ENCODE data around the gene PLCH2. TPM values are rescaled to one million over a fixed set of nuclear protein-coding genes. Genes with fewer than 3 reads are reported as not detected.

PLCH2 gene
- total RNA-seq, 5 donors from 2014 or later (not counting 1 experiment from before 2014, with no cell fraction given): 20.2 to 59.1 (median 27.9) TPM

GRCh38 chr1:2514863-2515762 is 39.0 kb downstream of the PLCH2 start:
- Mint-ChIP-seq H3K4me1 (no peaks in the 10 kb centered on the region), H3K36me3 (peaks cover 19% of the 10 kb centered on the region), H3K27me3 (no peaks in the 10 kb centered on the region), H3K4me3 (no peak overlapping the region), H3K9me3 (no peaks in the 10 kb centered on the region), H3K27ac (no peak overlapping the region)
- DNase-seq (no peak), ATAC-seq (replicated peaks in 1 of 4) (no peak)
- WGBS (ENCODE audit: insufficient coverage): 96% methylated on average over 41 of the region's 45 CpGs
- ChIA-PET POLR2A (no interaction called here), CTCF (no interaction called here)
- Histone ChIP-seq H3K27me3 (replicated peaks in 1 of 2; ENCODE audit: control insufficient read depth in 2 of 2, extremely low read depth in 1 of 2, insufficient read depth in 2 of 2, low read length in 1 of 2) (no peaks in the 10 kb centered on the region), H3K9me3 (no peaks in the 10 kb centered on the region), H3K4me3 (ENCODE audit: control insufficient read depth in 1 of 2, extremely low read depth in 1 of 2, low read length in 1 of 2) (no peak overlapping the region), H3K27ac (ENCODE audit: low read length) (no peak overlapping the region), H3K4me1 (ENCODE audit: control insufficient read depth in 1 of 2, extremely low read depth in 1 of 2, insufficient read depth in 2 of 2, low read length in 2 of 2) (no peaks in the 10 kb centered on the region), H3K36me3 (ENCODE audit: control insufficient read depth in 2 of 2, extremely low read depth in 1 of 2, insufficient read depth in 1 of 2, low read length in 1 of 2) (peaks cover 42 to 95% of the 10 kb centered on the region in 2 donors)

- no peak overlapping the region for H3K27ac ChIP-seq (ENCODE audit: low read length)
- H3K4me3 ChIP-seq (ENCODE audit: control insufficient read depth in 1 of 2, extremely low read depth in 1 of 2, low read length in 1 of 2): no peak overlapping the region
- no peaks in the 10 kb centered on the region for H3K27me3 ChIP-seq (replicated peaks in 1 of 2; ENCODE audit: control insufficient read depth in 2 of 2, extremely low read depth in 1 of 2, insufficient read depth in 2 of 2, low read length in 1 of 2)
- no peaks in the 10 kb centered on the region for H3K4me1 Mint-ChIP-seq
- H3K36me3 Mint-ChIP-seq: peaks cover 22% of the 10 kb centered on the region
- CTCF ChIA-PET: no interaction called here
- no peaks in the 10 kb centered on the region for H3K27me3 Mint-ChIP-seq
- POLR2A ChIA-PET: no interaction called here
- H3K27ac Mint-ChIP-seq: no peak overlapping the region
- H3K4me1 ChIP-seq (ENCODE audit: control insufficient read depth in 1 of 2, extremely low read depth in 1 of 2, insufficient read depth in 2 of 2, low read length in 2 of 2): no peaks in the 10 kb centered on the region
- ATAC-seq (replicated peaks in 1 of 4) (no peak), DNase-seq (no peak)
- H3K9me3 Mint-ChIP-seq: no peaks in the 10 kb centered on the region
- H3K4me3 Mint-ChIP-seq: no peak overlapping the region
- no peaks in the 10 kb centered on the region for H3K9me3 ChIP-seq
- H3K36me3 ChIP-seq (ENCODE audit: control insufficient read depth in 2 of 2, extremely low read depth in 1 of 2, insufficient read depth in 1 of 2, low read length in 1 of 2): peaks cover 44 to 93% of the 10 kb centered on the region in 2 donors
- 94% methylated on average over 10 of the region's 11 CpGs for WGBS (ENCODE audit: insufficient coverage)
Measured at GRCh38 chr1:2515763-2516080, 39.6 kb downstream of the PLCH2 start.

GRCh38 chr1:2516124-2516523 is 40.0 kb downstream of the PLCH2 start:
- WGBS (ENCODE audit: insufficient coverage): 100% methylated on average over 9 of the region's 17 CpGs
- ChIA-PET CTCF (no interaction called here), POLR2A (no interaction called here)
- no peak overlapping the region for H3K27ac Mint-ChIP-seq
- no peaks in the 10 kb centered on the region for H3K27me3 Mint-ChIP-seq
- ATAC-seq (replicated peaks in 1 of 4) (no peak), DNase-seq (no peak)
- Histone ChIP-seq H3K4me3 (ENCODE audit: control insufficient read depth in 1 of 2, extremely low read depth in 1 of 2, low read length in 1 of 2) (no peak overlapping the region), H3K27ac (ENCODE audit: low read length) (no peak overlapping the region), H3K9me3 (no peaks in the 10 kb centered on the region), H3K4me1 (ENCODE audit: control insufficient read depth in 1 of 2, extremely low read depth in 1 of 2, insufficient read depth in 2 of 2, low read length in 2 of 2) (no peaks in the 10 kb centered on the region), H3K36me3 (ENCODE audit: control insufficient read depth in 2 of 2, extremely low read depth in 1 of 2, insufficient read depth in 1 of 2, low read length in 1 of 2) (peaks cover 48 to 93% of the 10 kb centered on the region in 2 donors), H3K27me3 (replicated peaks in 1 of 2; ENCODE audit: control insufficient read depth in 2 of 2, extremely low read depth in 1 of 2, insufficient read depth in 2 of 2, low read length in 1 of 2) (no peaks in the 10 kb centered on the region)
- H3K9me3 Mint-ChIP-seq: no peaks in the 10 kb centered on the region
- H3K4me1 Mint-ChIP-seq: no peaks in the 10 kb centered on the region
- H3K4me3 Mint-ChIP-seq: no peak overlapping the region
- H3K36me3 Mint-ChIP-seq: peaks cover 26% of the 10 kb centered on the region

DNA sequence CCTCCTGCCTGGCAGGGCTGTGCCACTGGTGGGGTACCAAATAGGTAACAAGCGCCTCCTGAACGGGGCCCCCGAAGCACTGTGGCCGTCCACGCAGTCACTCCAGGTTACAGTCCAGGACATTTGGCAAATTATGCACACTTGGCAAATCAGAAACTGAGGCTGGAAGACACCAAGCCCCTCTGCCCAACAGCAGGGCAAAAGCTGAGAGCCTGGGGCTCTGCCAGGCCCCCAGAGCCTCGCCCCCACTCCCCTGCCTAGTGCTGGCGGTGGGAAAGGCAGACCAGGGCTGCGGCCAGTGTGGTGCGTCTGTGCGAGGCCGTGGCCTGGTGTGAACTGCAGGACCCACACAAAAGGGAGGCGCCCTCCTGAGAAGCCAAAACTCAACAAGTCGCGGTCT is 40.9 kb downstream of the PLCH2 start:
- peaks cover 24% of the 10 kb centered on the region for H3K36me3 Mint-ChIP-seq
- no peaks in the 10 kb centered on the region for H3K9me3 Mint-ChIP-seq
- H3K27me3 Mint-ChIP-seq: no peaks in the 10 kb centered on the region
- Histone ChIP-seq H3K36me3 (ENCODE audit: control insufficient read depth in 2 of 2, extremely low read depth in 1 of 2, insufficient read depth in 1 of 2, low read length in 1 of 2) (peaks cover 47 to 92% of the 10 kb centered on the region in 2 donors), H3K27ac (ENCODE audit: low read length) (no peak overlapping the region), H3K9me3 (no peaks in the 10 kb centered on the region), H3K4me1 (ENCODE audit: control insufficient read depth in 1 of 2, extremely low read depth in 1 of 2, insufficient read depth in 2 of 2, low read length in 2 of 2) (no peaks in the 10 kb centered on the region), H3K4me3 (ENCODE audit: control insufficient read depth in 1 of 2, extremely low read depth in 1 of 2, low read length in 1 of 2) (no peak overlapping the region), H3K27me3 (replicated peaks in 1 of 2; ENCODE audit: control insufficient read depth in 2 of 2, extremely low read depth in 1 of 2, insufficient read depth in 2 of 2, low read length in 1 of 2) (no peaks in the 10 kb centered on the region)
- peaks cover 0 to under 1% (median 0%) of the 10 kb centered on the region in 3 donors for H3K4me1 Mint-ChIP-seq
- over 99% methylated on average over 14 of the region's 14 CpGs for WGBS (ENCODE audit: insufficient coverage)
- DNase-seq (no peak), ATAC-seq (replicated peaks in 1 of 4) (no peak)
- ChIA-PET POLR2A (interaction anchor here in 1 of 2 donors (0.5 kb wide), 1 partner anchor 19 kb away, joined by 3 read pairs; no protein-coding TSS in a partner anchor), CTCF (no interaction called here)
- no peak overlapping the region for H3K27ac Mint-ChIP-seq
- no peak overlapping the region for H3K4me3 Mint-ChIP-seq

DNA sequence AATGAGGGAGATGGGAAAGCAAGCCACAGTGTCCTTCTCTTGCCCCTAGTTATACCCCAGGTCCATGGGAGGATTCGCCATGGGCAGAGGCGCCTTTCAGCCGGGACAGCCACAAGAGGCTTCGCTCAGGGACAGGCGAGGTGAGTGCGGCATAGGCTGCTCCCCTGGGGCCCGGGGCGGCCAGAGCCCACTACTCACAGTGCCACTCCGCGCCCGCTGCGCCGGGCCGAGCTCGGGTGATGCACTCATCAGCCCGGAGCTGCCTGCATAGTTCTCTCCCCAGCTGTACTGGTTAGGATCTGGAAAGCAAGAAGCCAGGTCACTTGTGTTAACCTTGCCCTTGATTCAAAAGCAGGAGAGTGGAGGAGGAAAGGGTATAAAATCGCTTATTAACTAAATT is 41.9 kb downstream of the PLCH2 start:
- H3K27ac Mint-ChIP-seq: no peak overlapping the region
- ATAC-seq (replicated peaks in 1 of 4): no peak
- Histone ChIP-seq H3K27ac (ENCODE audit: low read length) (no peak overlapping the region), H3K36me3 (ENCODE audit: control insufficient read depth in 2 of 2, extremely low read depth in 1 of 2, insufficient read depth in 1 of 2, low read length in 1 of 2) (peaks cover 43 to 82% of the 10 kb centered on the region in 2 donors), H3K27me3 (replicated peaks in 1 of 2; ENCODE audit: control insufficient read depth in 2 of 2, extremely low read depth in 1 of 2, insufficient read depth in 2 of 2, low read length in 1 of 2) (no peaks in the 10 kb centered on the region), H3K4me3 (ENCODE audit: control insufficient read depth in 1 of 2, extremely low read depth in 1 of 2, low read length in 1 of 2) (no peak overlapping the region), H3K4me1 (ENCODE audit: control insufficient read depth in 1 of 2, extremely low read depth in 1 of 2, insufficient read depth in 2 of 2, low read length in 2 of 2) (peaks cover 1 to 9% of the 10 kb centered on the region in 2 experiments), H3K9me3 (no peaks in the 10 kb centered on the region)
- CTCF ChIA-PET: no interaction called here
- no peaks in the 10 kb centered on the region for H3K27me3 Mint-ChIP-seq
- DNase-seq: no peak
- H3K4me3 Mint-ChIP-seq: no peak overlapping the region
- POLR2A ChIA-PET: no interaction called here
- 94% methylated on average over 12 of the region's 17 CpGs for WGBS (ENCODE audit: insufficient coverage)
- peaks cover 24% of the 10 kb centered on the region for H3K36me3 Mint-ChIP-seq
- peaks cover 8 to 11% (median 10%) of the 10 kb centered on the region in 3 donors for H3K4me1 Mint-ChIP-seq
- no peaks in the 10 kb centered on the region for H3K9me3 Mint-ChIP-seq

GRCh38 chr1:2518528-2518927 is 42.4 kb downstream of the PLCH2 start:
- Mint-ChIP-seq H3K9me3 (no peaks in the 10 kb centered on the region), H3K27ac (no peak overlapping the region), H3K4me3 (no peak overlapping the region), H3K36me3 (peaks cover 24% of the 10 kb centered on the region), H3K4me1 (peaks cover 13 to 17% (median 15%) of the 10 kb centered on the region in 3 donors), H3K27me3 (no peaks in the 10 kb centered on the region)
- DNase-seq (no peak), ATAC-seq (replicated peaks in 1 of 4) (no peak)
- Histone ChIP-seq H3K27me3 (replicated peaks in 1 of 2; ENCODE audit: control insufficient read depth in 2 of 2, extremely low read depth in 1 of 2, insufficient read depth in 2 of 2, low read length in 1 of 2) (no peaks in the 10 kb centered on the region), H3K27ac (ENCODE audit: low read length) (no peak overlapping the region), H3K4me1 (ENCODE audit: control insufficient read depth in 1 of 2, extremely low read depth in 1 of 2, insufficient read depth in 2 of 2, low read length in 2 of 2) (peaks cover 6 to 15% of the 10 kb centered on the region in 2 experiments), H3K4me3 (ENCODE audit: control insufficient read depth in 1 of 2, extremely low read depth in 1 of 2, low read length in 1 of 2) (no peak overlapping the region), H3K36me3 (ENCODE audit: control insufficient read depth in 2 of 2, extremely low read depth in 1 of 2, insufficient read depth in 1 of 2, low read length in 1 of 2) (peaks cover 38 to 76% of the 10 kb centered on the region in 2 donors), H3K9me3 (no peaks in the 10 kb centered on the region)
- ChIA-PET POLR2A (no interaction called here), CTCF (no interaction called here)
- 95% methylated on average over 13 of the region's 26 CpGs for WGBS (ENCODE audit: insufficient coverage)
